ENCODE measurements around the gene SLC38A3.

The SLC38A3 gene

GRCh38 chr3:50158530-50159146, 46.4 kb upstream of the SLC38A3 start:
- H3K4me3 ChIP-seq (ENCODE audit: low read depth, low read length): no peak overlapping the region
- no peak for DNase-seq
- H3K4me1 ChIP-seq: no peaks in the 10 kb centered on the region
- H3K36me3 ChIP-seq: no peaks in the 10 kb centered on the region
- H3K27me3 ChIP-seq: no peaks in the 10 kb centered on the region
- H3K9me3 ChIP-seq: no peaks in the 10 kb centered on the region
- no peak for TF ChIP-seq CTCF (IDR thresholded peaks at IDR 0.05; ENCODE audit: low read depth, low read length)

- peaks cover 1% of the 10 kb centered on the region; the same call in 1 of the 2 replicates for H3K4me1 ChIP-seq
- H3K36me3 ChIP-seq: no peaks in the 10 kb centered on the region
- H3K9me3 ChIP-seq: no peaks in the 10 kb centered on the region
- no peak overlapping the region for H3K4me3 ChIP-seq (ENCODE audit: low read depth, low read length)
- no peaks in the 10 kb centered on the region for H3K27me3 ChIP-seq
- no peak for TF ChIP-seq CTCF (IDR thresholded peaks at IDR 0.05; ENCODE audit: low read depth, low read length)
- DNase-seq: no peak
Measured at GRCh38 chr3:50160561-50160983, 44.5 kb upstream of the SLC38A3 start.

GRCh38 chr3:50161320-50161719, 43.8 kb upstream of the SLC38A3 start:
- no peak for DNase-seq
- Histone ChIP-seq H3K9me3 (no peaks in the 10 kb centered on the region), H3K4me3 (ENCODE audit: low read depth, low read length) (no peak overlapping the region), H3K4me1 (peaks cover 3% of the 10 kb centered on the region; the same call in 1 of the 2 replicates), H3K27me3 (no peaks in the 10 kb centered on the region), H3K36me3 (no peaks in the 10 kb centered on the region)
- no peak for TF ChIP-seq CTCF (IDR thresholded peaks at IDR 0.05; ENCODE audit: low read depth, low read length)

GRCh38 chr3:50162034-50162883, 42.8 kb upstream of the SLC38A3 start:
- no peak for TF ChIP-seq CTCF (IDR thresholded peaks at IDR 0.05; ENCODE audit: low read depth, low read length)
- Histone ChIP-seq H3K4me1 (peaks cover 3% of the 10 kb centered on the region; the same call in 1 of the 2 replicates), H3K36me3 (no peaks in the 10 kb centered on the region), H3K4me3 (ENCODE audit: low read depth, low read length) (no peak overlapping the region), H3K9me3 (no peaks in the 10 kb centered on the region), H3K27me3 (no peaks in the 10 kb centered on the region)
- no peak for DNase-seq

- H3K4me3 ChIP-seq (ENCODE audit: low read depth, low read length): no peak overlapping the region
- peaks cover 3% of the 10 kb centered on the region; the same call in 1 of the 2 replicates for H3K4me1 ChIP-seq
- TF ChIP-seq CTCF (IDR thresholded peaks at IDR 0.05; ENCODE audit: low read depth, low read length): no peak
- H3K27me3 ChIP-seq: no peaks in the 10 kb centered on the region
- H3K9me3 ChIP-seq: no peaks in the 10 kb centered on the region
- H3K36me3 ChIP-seq: no peaks in the 10 kb centered on the region
- DNase-seq: no peak
Measured at GRCh38 chr3:50163572-50164455, 41.3 kb upstream of the SLC38A3 start.

Measured in BE2C (cell line).